DOHH2 (cell line): ENCODE data around the gene EIF3B.

Experiments
- EZH2phosphoT487 ChIP-seq: fragments of 200-600 bp; sonication (generic); IDR thresholded peaks from 2 replicates; pipeline ENCODE4 v1.6.1; 2017; ENCODE audit warnings: borderline replicate concordance, mild to moderate bottlenecking, antibody characterized with exemption, low read length, moderate library complexity, mixed read lengths
- TF ChIP-seq, protein P1 (sequence below): fragments of 200-600 bp; sonication (generic); IDR thresholded peaks from one replicate; pipeline ENCODE4 v1.5.1; 2014; ENCODE audit warnings: antibody characterized with exemption, mild to moderate bottlenecking, low read depth, low read length; ENCODE audit not compliant: poor library complexity, severe bottlenecking

- TF ChIP-seq, protein P1, sequence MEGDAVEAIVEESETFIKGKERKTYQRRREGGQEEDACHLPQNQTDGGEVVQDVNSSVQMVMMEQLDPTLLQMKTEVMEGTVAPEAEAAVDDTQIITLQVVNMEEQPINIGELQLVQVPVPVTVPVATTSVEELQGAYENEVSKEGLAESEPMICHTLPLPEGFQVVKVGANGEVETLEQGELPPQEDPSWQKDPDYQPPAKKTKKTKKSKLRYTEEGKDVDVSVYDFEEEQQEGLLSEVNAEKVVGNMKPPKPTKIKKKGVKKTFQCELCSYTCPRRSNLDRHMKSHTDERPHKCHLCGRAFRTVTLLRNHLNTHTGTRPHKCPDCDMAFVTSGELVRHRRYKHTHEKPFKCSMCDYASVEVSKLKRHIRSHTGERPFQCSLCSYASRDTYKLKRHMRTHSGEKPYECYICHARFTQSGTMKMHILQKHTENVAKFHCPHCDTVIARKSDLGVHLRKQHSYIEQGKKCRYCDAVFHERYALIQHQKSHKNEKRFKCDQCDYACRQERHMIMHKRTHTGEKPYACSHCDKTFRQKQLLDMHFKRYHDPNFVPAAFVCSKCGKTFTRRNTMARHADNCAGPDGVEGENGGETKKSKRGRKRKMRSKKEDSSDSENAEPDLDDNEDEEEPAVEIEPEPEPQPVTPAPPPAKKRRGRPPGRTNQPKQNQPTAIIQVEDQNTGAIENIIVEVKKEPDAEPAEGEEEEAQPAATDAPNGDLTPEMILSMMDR: no peak
- no peak for TF ChIP-seq EZH2phosphoT487
These were observed 38.0 kb upstream of the EIF3B start for GRCh38 chr7:2316578-2316977.
